ENCODE measurements around the gene ZNF329.

Gene ZNF329

DNA sequence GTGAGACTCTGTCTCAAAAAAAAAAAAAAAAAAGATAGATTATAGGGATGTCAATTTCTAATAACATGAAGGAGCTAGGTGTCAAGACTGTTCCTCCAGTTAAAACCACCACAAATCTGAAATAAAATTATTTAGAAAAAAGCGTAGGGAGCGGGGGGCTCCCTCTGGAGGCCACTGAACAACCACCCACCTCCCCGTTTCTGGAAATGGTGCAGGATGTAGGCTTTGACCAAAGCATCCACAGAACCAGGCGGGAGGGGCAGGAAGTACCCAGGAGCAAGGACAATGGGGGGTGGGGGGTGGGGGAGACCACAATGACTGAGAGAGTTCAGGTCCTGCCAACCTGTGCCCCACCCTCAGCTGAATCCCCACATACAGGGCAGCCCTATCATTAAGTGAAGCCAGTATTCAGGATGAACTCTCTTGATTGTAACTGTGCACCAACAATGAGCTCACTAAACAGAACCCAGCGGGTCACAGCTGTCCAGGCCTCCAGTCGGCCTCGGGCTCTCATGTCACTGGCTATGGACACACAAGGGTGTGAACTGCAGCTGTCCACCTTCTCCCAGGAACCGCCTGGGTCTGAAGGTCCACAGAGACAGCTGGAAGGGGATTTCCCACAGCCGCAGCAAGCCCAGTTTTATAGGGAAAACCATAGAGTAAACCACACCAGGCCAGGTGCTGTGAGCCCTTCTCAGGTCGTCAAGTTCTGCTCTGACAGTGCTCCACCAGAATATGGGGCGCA lies 59.2 kb downstream of the ZNF329 start:
- H3K4me1 ChIP-seq (ENCODE audit: control insufficient read depth, insufficient read depth, low read length, unreplicated experiment) = no peaks in the 10 kb centered on the region
- H3K27me3 ChIP-seq (ENCODE audit: insufficient read depth, low read length) = no peaks in the 10 kb centered on the region
- H2AFZ ChIP-seq (ENCODE audit: low read length, unreplicated experiment) = no peak overlapping the region
- H3K27ac ChIP-seq (ENCODE audit: low read depth, low read length) = no peak overlapping the region
- H3K79me2 ChIP-seq (ENCODE audit: control insufficient read depth, insufficient read depth, low read length, unreplicated experiment) = peaks cover 5% of the 10 kb centered on the region
- peaks cover 21% of the 10 kb centered on the region; the same call in 1 of the 2 replicates for H3K36me3 ChIP-seq (ENCODE audit: insufficient read depth, low read length)
- no peak overlapping the region for H3K4me3 ChIP-seq (ENCODE audit: low read depth, low read length)

DNA sequence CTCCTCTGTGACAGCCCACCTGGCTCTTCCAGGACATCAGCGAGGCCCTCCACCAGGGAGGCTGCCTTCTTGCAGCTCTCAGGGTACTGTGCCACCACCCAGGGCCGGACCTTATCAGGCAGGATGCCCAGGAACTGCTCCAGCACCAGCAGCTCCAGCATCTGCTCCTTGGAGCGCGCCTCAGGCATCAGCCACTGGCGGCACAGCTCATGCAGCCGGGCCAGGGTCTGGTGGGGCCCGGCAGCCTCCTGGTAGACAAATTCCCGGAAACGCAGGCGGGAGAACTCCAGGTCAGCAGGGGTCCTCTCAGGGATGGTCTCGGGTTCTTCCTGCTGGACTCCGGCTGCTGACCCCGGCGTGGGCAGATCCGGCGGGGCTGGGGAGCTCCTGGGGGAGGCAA lies 60.7 kb downstream of the ZNF329 start:
- Histone ChIP-seq H3K27ac (ENCODE audit: low read depth, low read length) (no peak overlapping the region), H3K79me2 (ENCODE audit: control insufficient read depth, insufficient read depth, low read length, unreplicated experiment) (no peaks in the 10 kb centered on the region), H3K36me3 (ENCODE audit: insufficient read depth, low read length) (peaks cover 22% of the 10 kb centered on the region; the same call in 1 of the 2 replicates), H3K4me3 (ENCODE audit: low read depth, low read length) (no peak overlapping the region), H3K4me1 (ENCODE audit: control insufficient read depth, insufficient read depth, low read length, unreplicated experiment) (no peaks in the 10 kb centered on the region), H3K27me3 (ENCODE audit: insufficient read depth, low read length) (no peaks in the 10 kb centered on the region), H2AFZ (ENCODE audit: low read length, unreplicated experiment) (no peak overlapping the region)

DNA sequence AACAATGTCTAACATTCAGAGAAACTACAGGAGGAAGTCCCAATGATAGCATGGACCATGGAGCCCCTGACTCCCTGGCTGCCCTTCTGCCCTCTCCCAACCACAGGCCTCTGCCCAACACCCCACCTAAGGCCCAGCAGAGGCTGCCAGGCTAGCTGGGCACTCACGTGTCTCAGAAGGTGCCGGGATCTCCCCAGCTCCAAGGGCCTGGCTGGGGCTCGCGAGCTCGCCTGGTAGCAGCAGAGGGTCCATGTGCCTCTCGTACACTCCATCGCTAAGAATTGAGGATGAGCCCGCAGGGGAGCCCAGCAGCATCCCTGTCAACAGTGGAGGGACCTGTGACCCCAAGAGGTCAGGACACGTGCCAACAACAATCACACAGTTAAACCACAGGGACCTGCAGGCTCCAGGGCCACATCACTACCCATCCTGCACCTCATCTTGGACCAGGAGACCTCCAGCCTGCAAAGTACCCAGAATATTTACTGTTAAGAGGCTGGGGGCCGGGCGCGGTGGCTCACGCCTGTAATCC lies 62.0 kb downstream of the ZNF329 start:
- Histone ChIP-seq H3K4me3 (ENCODE audit: low read depth, low read length) (no peak overlapping the region), H2AFZ (ENCODE audit: low read length, unreplicated experiment) (no peak overlapping the region), H3K4me1 (ENCODE audit: control insufficient read depth, insufficient read depth, low read length, unreplicated experiment) (no peaks in the 10 kb centered on the region), H3K36me3 (ENCODE audit: insufficient read depth, low read length) (peaks cover 22% of the 10 kb centered on the region; the same call in 1 of the 2 replicates), H3K27me3 (ENCODE audit: insufficient read depth, low read length) (no peaks in the 10 kb centered on the region), H3K27ac (ENCODE audit: low read depth, low read length) (no peak overlapping the region), H3K79me2 (ENCODE audit: control insufficient read depth, insufficient read depth, low read length, unreplicated experiment) (no peaks in the 10 kb centered on the region)

DNA sequence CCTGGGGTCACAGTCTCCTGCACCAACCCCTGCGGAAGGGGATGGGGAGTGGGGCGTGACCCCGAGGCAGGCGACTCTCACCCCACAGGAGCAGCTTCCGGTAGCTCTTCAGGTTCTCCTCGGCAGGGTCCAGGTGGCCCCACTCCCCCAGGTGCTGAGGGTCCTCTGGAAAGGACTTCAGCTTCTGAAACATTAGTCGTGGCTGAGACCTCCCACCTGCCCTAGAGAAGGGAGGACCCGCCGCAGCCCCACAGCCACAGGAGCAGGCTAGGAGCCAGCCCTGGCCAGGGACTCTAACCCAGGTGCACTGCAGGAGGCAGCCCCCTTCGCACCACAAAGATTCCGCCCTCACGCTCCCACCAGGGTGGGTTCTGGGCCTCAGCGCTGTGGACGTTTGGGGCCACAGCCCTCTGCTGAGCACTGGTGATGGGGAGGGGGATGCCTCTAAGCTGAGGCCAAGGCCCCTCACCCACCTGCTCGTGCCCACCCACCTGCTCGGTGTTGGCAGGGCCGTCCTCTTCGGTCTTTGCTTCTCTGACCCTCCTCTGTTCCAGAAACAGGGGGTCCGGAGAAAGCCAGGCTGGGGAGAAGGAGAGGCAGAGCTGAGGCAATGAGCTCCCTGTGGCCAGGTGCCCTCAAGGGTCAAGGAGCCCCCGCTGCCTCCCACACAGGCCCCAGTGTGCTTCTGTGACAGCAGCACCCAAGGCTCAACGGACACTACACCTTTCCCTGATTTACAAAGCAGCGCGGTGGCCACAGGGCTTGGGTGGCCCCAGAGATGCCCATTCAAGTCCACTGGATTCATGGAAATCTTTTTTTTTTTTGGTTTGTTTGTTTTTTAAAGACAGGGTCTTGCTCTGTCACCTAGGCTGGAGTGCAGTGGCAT lies 63.5 kb downstream of the ZNF329 start:
- Histone ChIP-seq H2AFZ (ENCODE audit: low read length, unreplicated experiment) (no peak overlapping the region), H3K27ac (ENCODE audit: low read depth, low read length) (no peak overlapping the region), H3K4me3 (ENCODE audit: low read depth, low read length) (no peak overlapping the region), H3K27me3 (ENCODE audit: insufficient read depth, low read length) (no peaks in the 10 kb centered on the region), H3K79me2 (ENCODE audit: control insufficient read depth, insufficient read depth, low read length, unreplicated experiment) (no peaks in the 10 kb centered on the region), H3K36me3 (ENCODE audit: insufficient read depth, low read length) (peaks cover 22% of the 10 kb centered on the region; the same call in 1 of the 2 replicates), H3K4me1 (ENCODE audit: control insufficient read depth, insufficient read depth, low read length, unreplicated experiment) (no peaks in the 10 kb centered on the region)

DNA sequence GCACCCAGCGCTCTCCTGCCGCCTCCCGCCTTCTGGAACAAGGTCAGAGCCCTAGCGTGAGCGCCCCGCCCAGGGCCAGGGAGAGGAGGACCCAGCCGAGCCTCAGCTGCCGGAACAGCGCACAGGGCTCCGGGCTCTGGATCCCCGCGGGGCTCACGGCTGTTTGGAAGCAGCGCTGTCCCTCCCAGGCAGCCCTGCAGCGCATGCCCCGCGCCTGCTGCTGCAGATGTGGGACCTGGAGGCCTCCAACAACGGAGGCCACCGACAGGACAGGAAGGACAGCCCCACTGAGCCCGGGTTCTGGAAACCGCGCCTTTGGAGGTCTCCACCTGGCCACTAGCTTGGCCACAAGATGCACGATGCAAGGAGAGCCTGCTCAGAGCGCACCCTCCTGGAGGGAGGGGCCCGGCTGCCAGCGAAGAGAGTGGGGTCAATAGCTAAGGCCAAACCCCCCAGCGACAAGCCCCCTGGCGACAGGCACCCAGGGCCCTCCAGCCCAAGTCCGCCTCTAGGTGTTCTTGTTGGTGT lies 65.2 kb downstream of the ZNF329 start:
- no peaks in the 10 kb centered on the region for H3K27me3 ChIP-seq (ENCODE audit: insufficient read depth, low read length)
- H2AFZ ChIP-seq (ENCODE audit: low read length, unreplicated experiment) = no peak overlapping the region
- H3K27ac ChIP-seq (ENCODE audit: low read depth, low read length) = no peak overlapping the region
- H3K4me3 ChIP-seq (ENCODE audit: low read depth, low read length) = no peak overlapping the region
- H3K79me2 ChIP-seq (ENCODE audit: control insufficient read depth, insufficient read depth, low read length, unreplicated experiment) = no peaks in the 10 kb centered on the region
- peaks cover 21% of the 10 kb centered on the region; the same call in 1 of the 2 replicates for H3K36me3 ChIP-seq (ENCODE audit: insufficient read depth, low read length)
- H3K4me1 ChIP-seq (ENCODE audit: control insufficient read depth, insufficient read depth, low read length, unreplicated experiment) = no peaks in the 10 kb centered on the region

DNA sequence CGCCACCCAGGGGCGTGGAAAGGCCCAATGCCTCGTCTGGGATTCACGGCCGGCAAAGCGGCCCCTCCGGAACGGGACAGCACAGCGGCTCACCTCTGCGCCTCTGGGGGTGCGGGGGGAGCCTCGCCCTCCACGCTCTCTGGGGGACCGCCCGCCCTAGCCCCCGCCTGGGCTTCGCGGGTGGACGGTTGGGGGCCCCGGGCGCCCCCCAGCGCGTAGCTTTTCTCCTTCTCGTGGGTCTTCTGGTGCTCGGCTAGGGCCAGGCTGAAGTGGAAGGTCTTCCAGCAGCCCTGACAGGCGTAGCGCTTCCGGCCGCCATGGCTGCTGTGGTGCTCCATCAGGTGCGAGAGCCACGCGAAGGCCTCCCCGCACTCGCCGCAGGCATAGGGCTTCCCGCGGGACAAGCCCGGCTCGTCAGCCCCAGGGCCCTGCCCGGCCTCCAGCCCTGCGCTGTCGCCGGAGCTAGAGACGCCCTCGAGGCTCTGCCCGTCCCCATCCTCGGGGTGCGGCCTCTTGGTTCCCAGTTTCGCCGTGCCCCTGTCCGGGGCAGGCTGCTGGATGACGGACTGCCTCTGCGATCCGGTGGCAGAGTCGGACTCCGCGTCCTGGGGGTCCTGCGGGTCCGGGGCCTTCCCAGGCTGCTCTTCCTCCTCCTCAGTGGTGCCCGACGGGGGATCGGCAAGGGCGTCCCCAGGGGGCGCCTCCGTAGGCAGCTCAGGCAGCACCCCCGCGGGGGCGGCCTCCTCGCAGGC lies 65.8 kb downstream of the ZNF329 start:
- H3K27ac ChIP-seq (ENCODE audit: low read depth, low read length) = no peak overlapping the region
- no peak overlapping the region for H2AFZ ChIP-seq (ENCODE audit: low read length, unreplicated experiment)
- no peaks in the 10 kb centered on the region for H3K27me3 ChIP-seq (ENCODE audit: insufficient read depth, low read length)
- no peaks in the 10 kb centered on the region for H3K79me2 ChIP-seq (ENCODE audit: control insufficient read depth, insufficient read depth, low read length, unreplicated experiment)
- no peaks in the 10 kb centered on the region for H3K4me1 ChIP-seq (ENCODE audit: control insufficient read depth, insufficient read depth, low read length, unreplicated experiment)
- H3K36me3 ChIP-seq (ENCODE audit: insufficient read depth, low read length) = peaks cover 18% of the 10 kb centered on the region; the same call in 1 of the 2 replicates
- H3K4me3 ChIP-seq (ENCODE audit: low read depth, low read length) = no peak overlapping the region

DNA sequence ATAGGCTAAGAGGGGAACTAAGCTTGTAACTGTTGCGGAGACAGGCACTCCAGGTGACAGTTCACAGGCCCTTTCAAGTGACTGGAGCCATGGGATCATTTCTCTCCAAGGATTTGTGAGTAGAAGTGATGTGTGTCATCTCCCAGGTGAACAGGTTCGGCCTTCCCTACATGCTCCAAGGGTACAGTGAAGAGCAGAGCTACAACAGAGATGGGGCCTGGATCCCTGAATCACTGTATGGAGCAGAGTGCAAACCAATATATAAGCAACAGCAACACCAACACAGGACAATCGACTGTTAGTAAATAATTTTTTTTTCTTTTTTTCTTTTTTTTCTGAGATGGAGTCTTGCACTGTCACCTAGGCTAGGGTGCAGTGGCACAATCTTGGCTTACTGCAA lies 67.6 kb downstream of the ZNF329 start:
- no peak overlapping the region for H3K27ac ChIP-seq (ENCODE audit: low read depth, low read length)
- H3K4me1 ChIP-seq (ENCODE audit: control insufficient read depth, insufficient read depth, low read length, unreplicated experiment) = no peaks in the 10 kb centered on the region
- H2AFZ ChIP-seq (ENCODE audit: low read length, unreplicated experiment) = no peak overlapping the region
- H3K36me3 ChIP-seq (ENCODE audit: insufficient read depth, low read length) = peaks cover 11% of the 10 kb centered on the region; the same call in 1 of the 2 replicates
- no peak overlapping the region for H3K4me3 ChIP-seq (ENCODE audit: low read depth, low read length)
- H3K27me3 ChIP-seq (ENCODE audit: insufficient read depth, low read length) = no peaks in the 10 kb centered on the region
- no peaks in the 10 kb centered on the region for H3K79me2 ChIP-seq (ENCODE audit: control insufficient read depth, insufficient read depth, low read length, unreplicated experiment)

DNA sequence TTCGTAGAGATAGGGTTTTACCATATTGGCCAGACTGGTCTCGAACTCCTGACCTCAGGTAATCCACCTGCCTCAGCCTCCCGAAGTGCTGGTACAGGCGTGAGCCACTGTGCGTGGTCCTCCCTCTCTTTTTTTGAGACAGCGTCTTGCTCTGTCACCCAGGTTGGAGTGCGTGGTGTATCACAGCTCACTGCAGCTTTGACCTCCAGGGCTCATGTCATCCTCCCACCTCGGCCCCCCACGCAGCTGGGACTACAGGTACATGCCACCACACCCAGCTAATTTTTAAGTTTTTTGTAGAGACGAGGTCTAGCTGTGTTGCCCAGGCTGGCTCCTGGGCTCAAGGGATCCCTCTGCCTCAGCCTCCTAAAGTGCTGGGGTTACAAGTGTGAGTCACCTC lies 70.8 kb downstream of the ZNF329 start:
- no peaks in the 10 kb centered on the region for H3K4me1 ChIP-seq (ENCODE audit: control insufficient read depth, insufficient read depth, low read length, unreplicated experiment)
- H3K36me3 ChIP-seq (ENCODE audit: insufficient read depth, low read length) = no peaks in the 10 kb centered on the region; the same call in 1 of the 2 replicates
- no peaks in the 10 kb centered on the region for H3K79me2 ChIP-seq (ENCODE audit: control insufficient read depth, insufficient read depth, low read length, unreplicated experiment)
- no peaks in the 10 kb centered on the region for H3K27me3 ChIP-seq (ENCODE audit: insufficient read depth, low read length)
- no peak overlapping the region for H2AFZ ChIP-seq (ENCODE audit: low read length, unreplicated experiment)
- H3K4me3 ChIP-seq (ENCODE audit: low read depth, low read length) = no peak overlapping the region
- H3K27ac ChIP-seq (ENCODE audit: low read depth, low read length) = no peak overlapping the region
